Calu3 (cell line): ENCODE results near the gene C4B. TPM values are rescaled to one million over a fixed set of nuclear protein-coding genes. Genes with fewer than 3 reads are reported as not detected.

Experiments used
- BruUV-seq: library from RNA; stranded (reverse); fragments of 400-500 nt; replicated peaks from 2 replicates; lab custom pipeline; 2021; lab: Mats Ljungman, UMichigan
- CTCF ChIA-PET: fragments of 300-600 bp; sonication (Branson Sonifier 250); formaldehyde crosslinking; loops from one replicate; lab custom pipeline; 2022; ENCODE audit warnings: antibody characterized with exemption; lab: Charles Lee
- DNase-seq: peaks from one replicate; pipeline ENCODE4 v3.0.0; 2022
- H3K27ac Mint-ChIP-seq: one replicate; pipeline ENCODE4 v1.8.0; 2022; ENCODE audit warnings: mixed read lengths; ENCODE audit not compliant: unreplicated experiment
- H3K27me3 Mint-ChIP-seq: one replicate; pipeline ENCODE4 v1.8.0; 2022; ENCODE audit warnings: mixed read lengths; ENCODE audit not compliant: unreplicated experiment
- H3K36me3 Mint-ChIP-seq: one replicate; pipeline ENCODE4 v1.8.0; 2022; ENCODE audit warnings: mild to moderate bottlenecking, moderate library complexity, mixed read lengths; ENCODE audit not compliant: insufficient read depth, unreplicated experiment
- H3K4me1 Mint-ChIP-seq: one replicate; pipeline ENCODE4 v1.8.0; 2022; ENCODE audit warnings: mild to moderate bottlenecking, low read depth, mixed read lengths; ENCODE audit not compliant: unreplicated experiment
- H3K4me3 Mint-ChIP-seq: one replicate; pipeline ENCODE4 v1.8.0; 2022; ENCODE audit warnings: mild to moderate bottlenecking, low read depth, moderate library complexity, mixed read lengths; ENCODE audit not compliant: unreplicated experiment
- H3K9me3 Mint-ChIP-seq: one replicate; pipeline ENCODE4 v1.8.0; 2022; ENCODE audit warnings: low read depth, mixed read lengths; ENCODE audit not compliant: unreplicated experiment
- CTCF ChIP-seq: fragments of 200-600 bp; IDR thresholded peaks from one replicate; pipeline ENCODE4 v1.8.0; 2022; ENCODE audit warnings: antibody characterized with exemption; ENCODE audit not compliant: unreplicated experiment
- intact Hi-C: fragments of 100-400 bp; cut with micrococcal nuclease; formaldehyde crosslinking; loops from one replicate; pipeline ENCODE4 v1.10.0; 2022; ENCODE audit not compliant: unreplicated experiment
- total RNA-seq: library from RNA; stranded (reverse); gene quantifications from 2 replicates; pipeline ENCODE4 v1.2.3, GENCODE V29; 2022

Gene C4B
- total RNA-seq, 1 experiment from 2014 or later: 7.8 TPM

- BruUV-seq: no TSS peak
- DNase-seq: no peak
- no peak for TF ChIP-seq CTCF
- no peaks in the 10 kb centered on the region for H3K36me3 Mint-ChIP-seq
- H3K4me3 Mint-ChIP-seq: no peak overlapping the region
- peaks cover 9% of the 10 kb centered on the region for H3K4me1 Mint-ChIP-seq
- no peaks in the 10 kb centered on the region for H3K9me3 Mint-ChIP-seq
- CTCF ChIA-PET: interaction anchor here (0.6 kb wide), 1 partner anchor 15 kb away, joined by 6 read pairs; no protein-coding TSS in a partner anchor
- intact Hi-C loops: no loop called here
- peaks cover 83% of the 10 kb centered on the region for H3K27me3 Mint-ChIP-seq
- H3K27ac Mint-ChIP-seq: no peak overlapping the region
Observed at GRCh38 chr6:32083812-32084768, 69.5 kb downstream of the C4B start.

DNA sequence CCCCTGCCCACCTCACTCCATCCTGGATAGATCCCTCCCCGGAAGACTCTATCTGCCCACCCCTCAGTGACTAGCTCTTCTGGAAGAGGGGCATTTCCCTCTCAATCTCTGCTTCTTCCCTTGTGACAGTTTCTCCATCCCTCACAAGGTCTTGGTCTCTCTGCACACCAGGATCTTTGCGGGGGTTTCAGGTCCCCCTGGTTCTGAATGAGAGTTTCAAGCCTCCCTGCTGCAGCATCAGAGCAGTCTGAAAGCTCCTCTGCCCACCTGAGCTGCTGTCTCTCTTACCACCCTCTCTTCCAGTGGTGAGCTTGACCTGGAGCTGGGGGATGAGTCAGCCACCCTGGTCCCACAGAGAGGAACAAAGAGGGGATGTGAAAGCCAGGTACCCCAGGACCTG is 70.2 kb downstream of the C4B start:
- no peak overlapping the region for H3K27ac Mint-ChIP-seq
- H3K4me1 Mint-ChIP-seq: peaks cover 9% of the 10 kb centered on the region
- no peak for TF ChIP-seq CTCF
- CTCF ChIA-PET: interaction anchor here (0.6 kb wide), 1 partner anchor 15 kb away, joined by 6 read pairs; no protein-coding TSS in a partner anchor
- DNase-seq: no peak
- BruUV-seq: no TSS peak
- H3K27me3 Mint-ChIP-seq: peaks cover 89% of the 10 kb centered on the region
- H3K4me3 Mint-ChIP-seq: no peak overlapping the region
- H3K9me3 Mint-ChIP-seq: no peaks in the 10 kb centered on the region
- H3K36me3 Mint-ChIP-seq: no peaks in the 10 kb centered on the region
- intact Hi-C loops: no loop called here

Other genes starting within 250 kb of the C4B start
- 22.1 and 37.6 TPM in 2 replicates for gene VWA7, start 237.5 kb upstream of the C4B start, total RNA-seq
- gene VARS1, start 219.0 kb upstream of the C4B start, total RNA-seq: 316 and 331 TPM in 2 replicates
- gene LSM2, start 207.8 kb upstream of the C4B start, total RNA-seq: 126 and 144 TPM in 2 replicates
- 4.2 and 4.3 TPM in 2 replicates for gene HSPA1L, start 199.5 kb upstream of the C4B start, total RNA-seq
- gene HSPA1A, start 199.3 kb upstream of the C4B start, total RNA-seq: 1,238 and 1,263 TPM in 2 replicates
- 687 and 705 TPM in 2 replicates for gene HSPA1B, start 187.1 kb upstream of the C4B start, total RNA-seq
- gene NEU1, start 152.0 kb upstream of the C4B start, total RNA-seq: 133 and 159 TPM in 2 replicates
- 185 and 238 TPM in 2 replicates for gene SLC44A4, start 135.8 kb upstream of the C4B start, total RNA-seq
- 131 and 138 TPM in 2 replicates for gene EHMT2, start 117.1 kb upstream of the C4B start, total RNA-seq
- gene ZBTB12, start 112.7 kb upstream of the C4B start, total RNA-seq: 22.6 and 28.1 TPM in 2 replicates
- 5.0 and 6.3 TPM in 2 replicates for gene C2, start 87.1 kb upstream of the C4B start, total RNA-seq
- 944 and 1,205 TPM in 2 replicates for gene CFB, start 68.7 kb upstream of the C4B start, total RNA-seq
- 141 and 157 TPM in 2 replicates for gene NELFE, start 55.8 kb upstream of the C4B start, total RNA-seq
- 182 and 201 TPM in 2 replicates for gene SKIC2, start 55.6 kb upstream of the C4B start, total RNA-seq
- gene DXO, start 42.7 kb upstream of the C4B start, total RNA-seq: 40.9 and 43.6 TPM in 2 replicates
- 13.1 and 20.8 TPM in 2 replicates for gene C4A, start 32.7 kb upstream of the C4B start, total RNA-seq
- 0.76 and 0.78 TPM in 2 replicates for gene CYP21A2, start 23.6 kb downstream of the C4B start, total RNA-seq
- 10.6 and 11.3 TPM in 2 replicates for gene TNXB, start 94.5 kb downstream of the C4B start, total RNA-seq
- 185 and 196 TPM in 2 replicates for gene ATF6B, start 113.5 kb downstream of the C4B start, total RNA-seq
- 13.8 and 15.6 TPM in 2 replicates for gene FKBPL, start 115.5 kb downstream of the C4B start, total RNA-seq
- gene PRRT1, start 137.1 kb downstream of the C4B start, total RNA-seq: 1.7 and 2.9 TPM in 2 replicates
- 29.1 and 31.0 TPM in 2 replicates for gene PPT2, start 139.3 kb downstream of the C4B start, total RNA-seq
- gene EGFL8, start 149.8 kb downstream of the C4B start, total RNA-seq: 18.8 and 20.2 TPM in 2 replicates
- gene AGPAT1, start 161.3 kb downstream of the C4B start, total RNA-seq: 138 and 139 TPM in 2 replicates
- 85.4 and 89.6 TPM in 2 replicates for gene RNF5, start 163.6 kb downstream of the C4B start, total RNA-seq
- gene AGER, start 169.5 kb downstream of the C4B start, total RNA-seq: 14.3 and 14.4 TPM in 2 replicates
- gene PBX2, start 175.4 kb downstream of the C4B start, total RNA-seq: 122 and 141 TPM in 2 replicates
- 6.2 and 6.3 TPM in 2 replicates for gene GPSM3, start 177.8 kb downstream of the C4B start, total RNA-seq
- 4.7 and 5.7 TPM in 2 replicates for gene NOTCH4, start 209.3 kb downstream of the C4B start, total RNA-seq